GM23338 (cell line): Measurements from ENCODE around the gene CEACAM19. TPM values are rescaled to one million over a fixed set of nuclear protein-coding genes. Genes with fewer than 3 reads are reported as not detected.

Source experiments
- ATAC-seq: fragments of 200-7000 bp; cut with Tn5 transposase; 3 replicates; pipeline ENCODE4 v1.9.1; 2020
- DNase-seq: peaks from one replicate; pipeline ENCODE4 v3.0.0-alpha.2; 2015; ENCODE audit warnings: low spot score
- H2AFZ ChIP-seq: fragments of 200-600 bp; sonication (generic); 2 replicates; pipeline ENCODE4 v1.8.0; 2016; ENCODE audit warnings: antibody characterized with exemption, mild to moderate bottlenecking, moderate library complexity
- H3F3A ChIP-seq: fragments of 200-600 bp; sonication (generic); replicated peaks from 2 replicates; pipeline ENCODE4 v1.8.0; 2017; ENCODE audit warnings: antibody characterized with exemption, mixed run types, low read depth
- H3K27ac ChIP-seq: fragments of 200-600 bp; sonication (generic); 2 replicates; pipeline ENCODE4 v1.6.1; 2016; ENCODE audit warnings: low read depth
- H3K27me3 ChIP-seq: fragments of 200-600 bp; sonication (generic); 2 replicates; pipeline ENCODE4 v1.8.0; 2016; ENCODE audit warnings: mild to moderate bottlenecking, mixed run types, moderate library complexity; ENCODE audit not compliant: insufficient read depth
- H3K36me3 ChIP-seq: fragments of 200-600 bp; sonication (generic); 2 replicates; pipeline ENCODE4 v1.8.0; 2016; ENCODE audit warnings: mild to moderate bottlenecking; ENCODE audit not compliant: insufficient read depth
- H3K4me1 ChIP-seq: fragments of 200-600 bp; sonication (generic); 2 replicates; pipeline ENCODE4 v1.8.0; 2016; ENCODE audit warnings: mild to moderate bottlenecking, moderate library complexity; ENCODE audit not compliant: insufficient read depth
- H3K4me2 ChIP-seq: fragments of 200-600 bp; sonication (generic); 2 replicates; pipeline ENCODE4 v1.7.1; 2017; ENCODE audit warnings: mixed run types
- H3K4me3 ChIP-seq: fragments of 200-600 bp; sonication (generic); 2 replicates; pipeline ENCODE4 v1.6.1; 2016; ENCODE audit warnings: mixed run types
- H3K79me2 ChIP-seq: fragments of 200-600 bp; sonication (generic); replicated peaks from 2 replicates; pipeline ENCODE4 v1.8.0; 2017; ENCODE audit warnings: mild to moderate bottlenecking; ENCODE audit not compliant: insufficient read depth
- H3K9me2 ChIP-seq: fragments of 200-600 bp; sonication (generic); 2 replicates; pipeline ENCODE4 v1.8.0; 2017; ENCODE audit not compliant: insufficient read depth
- H4K20me1 ChIP-seq: fragments of 200-600 bp; sonication (generic); replicated peaks from 2 replicates; pipeline ENCODE4 v1.8.0; 2017; ENCODE audit warnings: mild to moderate bottlenecking; ENCODE audit not compliant: insufficient read depth
- H3K27ac Mint-ChIP-seq: 2 replicates; pipeline ENCODE4 v1.8.0; 2020; ENCODE audit warnings: inconsistent platforms, mild to moderate bottlenecking, moderate library complexity, mixed read lengths
- H3K27me3 Mint-ChIP-seq: 3 replicates; pipeline ENCODE4 v1.8.0; 2022; ENCODE audit warnings: low read depth, mild to moderate bottlenecking, moderate library complexity, mixed read lengths, inconsistent platforms; ENCODE audit not compliant: insufficient read depth, poor library complexity
- H3K36me3 Mint-ChIP-seq: 3 replicates; pipeline ENCODE4 v1.8.0; 2021; ENCODE audit warnings: low read depth, mild to moderate bottlenecking, inconsistent platforms, moderate library complexity, mixed read lengths
- H3K4me1 Mint-ChIP-seq: 3 replicates; pipeline ENCODE4 v1.8.0; 2020; ENCODE audit warnings: mild to moderate bottlenecking, inconsistent platforms, mixed read lengths
- H3K4me3 Mint-ChIP-seq: 3 replicates; pipeline ENCODE4 v1.8.0; 2021; ENCODE audit warnings: moderate library complexity, mild to moderate bottlenecking, inconsistent platforms, mixed read lengths
- H3K9me3 Mint-ChIP-seq: 3 replicates; pipeline ENCODE4 v1.8.0; 2020; ENCODE audit warnings: moderate library complexity, mild to moderate bottlenecking, inconsistent platforms, mixed read lengths
- CTCF ChIP-seq, 2 experiments: fragments of 200-600 bp in 1 of 2; sonication (generic) in 1 of 2; conservative IDR thresholded peaks; 2 replicates each; pipeline versions ENCODE4 v1.5.1 to v1.6.1; 2016 to 2017; ENCODE audit warnings: antibody characterized with exemption in 2 of 2, low read depth in 2 of 2, mild to moderate bottlenecking in 2 of 2, moderate library complexity in 1 of 2
- EZH2 ChIP-seq: fragments of 200-600 bp; sonication (generic); IDR thresholded peaks from one replicate; pipeline ENCODE4 v1.8.0; 2017; ENCODE audit warnings: antibody characterized with exemption, mild to moderate bottlenecking, low read depth; ENCODE audit not compliant: unreplicated experiment
- EZH2phosphoT487 ChIP-seq: fragments of 200-600 bp; sonication (generic); IDR thresholded peaks from one replicate; pipeline ENCODE4 v1.8.1; 2018; ENCODE audit warnings: antibody characterized with exemption; ENCODE audit not compliant: unreplicated experiment
- JUNB ChIP-seq: IDR thresholded peaks from one replicate; pipeline ENCODE4 v1.6.1; 2016; ENCODE audit warnings: antibody characterized with exemption; ENCODE audit not compliant: unreplicated experiment
- REST ChIP-seq: IDR thresholded peaks from one replicate; pipeline ENCODE4 v1.6.1; 2018; ENCODE audit warnings: antibody characterized with exemption; ENCODE audit not compliant: unreplicated experiment
- ZNF114 ChIP-seq: fragments of 250-450 bp; sonication (Bioruptor Pico); IDR thresholded peaks from 2 replicates; pipeline ENCODE4 v1.5.0; 2020; ENCODE audit warnings: mild to moderate bottlenecking, moderate library complexity
- ZNF462 ChIP-seq: fragments of 250-450 bp; sonication (Bioruptor Pico); IDR thresholded peaks from 2 replicates; pipeline ENCODE4 v1.5.0; 2020; ENCODE audit warnings: mild to moderate bottlenecking, moderate library complexity
- polyA plus RNA-seq: library from polyadenylated mRNA; unstranded; fragments of >200 nt; fragmentation: Nextera tagmentation; extraction: Ambion mirVana; gene quantifications from 2 replicates; pipeline ENCODE4 v1.2.1, GENCODE V29; 2016
- total RNA-seq: library from RNA; depleted of rRNA; stranded (reverse); fragments of >200 nt; shearing (Covaris generic); gene quantifications from 2 replicates; pipeline ENCODE4 v1.2.3, GENCODE V29; 2014

CEACAM19 gene
- total and polyA plus RNA-seq, 2 experiments from 2014 or later = 0.38 to 0.76 TPM

- H3K27me3 Mint-ChIP-seq = peaks cover 7% of the 10 kb centered on the region
- Histone ChIP-seq H3K4me3 (no peak overlapping the region), H3F3A (no peaks in the 10 kb centered on the region), H2AFZ (no peak overlapping the region), H3K79me2 (no peaks in the 10 kb centered on the region), H3K27ac (no peak overlapping the region), H3K27me3 (no peaks in the 10 kb centered on the region), H3K4me2 (no peak overlapping the region), H4K20me1 (no peaks in the 10 kb centered on the region; the same call in 1 of the 2 replicates), H3K4me1 (no peaks in the 10 kb centered on the region), H3K36me3 (no peaks in the 10 kb centered on the region), H3K9me2 (no peaks in the 10 kb centered on the region)
- peaks cover 3% of the 10 kb centered on the region; the same call in 2 of the 3 replicates for H3K4me1 Mint-ChIP-seq
- no peak overlapping the region for H3K4me3 Mint-ChIP-seq
- H3K36me3 Mint-ChIP-seq = no peaks in the 10 kb centered on the region
- ATAC-seq = no peak
- H3K9me3 Mint-ChIP-seq = no peaks in the 10 kb centered on the region
- no peak for DNase-seq
- TF ChIP-seq EZH2 (no peak), CTCF (conservative IDR thresholded peaks at IDR 0.05; ENCODE audit: low read depth in 2 of 2) (no peak), JUNB (no peak), REST (no peak), ZNF462 (no peak), EZH2phosphoT487 (no peak), ZNF114 (CRISPR knock-in tag) (no peak)
- H3K27ac Mint-ChIP-seq = no peak overlapping the region
Observed at GRCh38 chr19:44702551-44703176, 31.4 kb downstream of the CEACAM19 start.
